Spleen (tissue), 7 donors: ENCODE measurements around the gene RNF17.

Source experiments
- POLR2A ChIP-seq, 3 donors: fragments of 450-650 bp; IDR thresholded peaks; one replicate each; pipeline ENCODE4 v1.5.1; 2017; ENCODE audit warnings: antibody characterized with exemption in 3 of 3, mild to moderate bottlenecking in 1 of 3
- POLR2AphosphoS5 ChIP-seq, 3 donors: sonication (generic); formaldehyde crosslinking; IDR thresholded peaks; one replicate each; pipeline ENCODE4 v1.5.1; 2017; ENCODE audit warnings: antibody characterized with exemption in 3 of 3
- TF ChIP-seq, protein P1 (sequence below), 11 experiments: fragments of 200-600 bp in 7 of 11; fragments of 450-650 bp in 4 of 11; sonication (generic) in 4 of 11; IDR thresholded peaks in 8 of 11; conservative IDR thresholded peaks in 3 of 11; 1 replicate in 7 of 11; 2 replicates in 4 of 11; pipeline versions ENCODE4 v1.4.0 to v1.8.0; 2016 to 2021; ENCODE audit warnings: antibody characterized with exemption in 11 of 11, inconsistent platforms in 4 of 11, mild to moderate bottlenecking in 1 of 11
- donor health status: DM: no; HTN: no; CAD: no; lungs with moderate emphysema.
- donor health status: DM: no; HTN: no; CAD: no.
- donor health status: DM: no; HTN: no; CAD: no.

DNA sequence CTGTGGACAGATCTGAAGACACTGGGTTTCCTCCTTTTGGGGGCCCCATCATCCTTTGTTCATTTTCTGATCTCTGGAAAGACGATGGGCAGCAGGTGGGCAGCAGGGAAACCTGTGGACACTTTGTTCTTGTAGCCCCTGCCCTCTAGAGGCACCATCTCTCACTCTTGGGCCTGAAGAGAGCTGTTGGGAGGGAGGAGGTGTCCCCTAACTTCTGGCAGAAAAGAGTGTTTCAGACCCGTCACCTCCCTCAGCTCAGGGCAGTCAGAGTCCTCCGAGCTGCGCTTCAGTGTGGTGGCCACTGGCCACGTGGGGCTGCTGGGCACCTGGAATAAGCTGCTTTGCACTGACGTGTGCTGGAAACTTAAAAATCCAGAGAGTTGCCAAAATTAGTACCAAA, 26.9 kb upstream of the RNF17 start:
- TF ChIP-seq, protein P1, sequence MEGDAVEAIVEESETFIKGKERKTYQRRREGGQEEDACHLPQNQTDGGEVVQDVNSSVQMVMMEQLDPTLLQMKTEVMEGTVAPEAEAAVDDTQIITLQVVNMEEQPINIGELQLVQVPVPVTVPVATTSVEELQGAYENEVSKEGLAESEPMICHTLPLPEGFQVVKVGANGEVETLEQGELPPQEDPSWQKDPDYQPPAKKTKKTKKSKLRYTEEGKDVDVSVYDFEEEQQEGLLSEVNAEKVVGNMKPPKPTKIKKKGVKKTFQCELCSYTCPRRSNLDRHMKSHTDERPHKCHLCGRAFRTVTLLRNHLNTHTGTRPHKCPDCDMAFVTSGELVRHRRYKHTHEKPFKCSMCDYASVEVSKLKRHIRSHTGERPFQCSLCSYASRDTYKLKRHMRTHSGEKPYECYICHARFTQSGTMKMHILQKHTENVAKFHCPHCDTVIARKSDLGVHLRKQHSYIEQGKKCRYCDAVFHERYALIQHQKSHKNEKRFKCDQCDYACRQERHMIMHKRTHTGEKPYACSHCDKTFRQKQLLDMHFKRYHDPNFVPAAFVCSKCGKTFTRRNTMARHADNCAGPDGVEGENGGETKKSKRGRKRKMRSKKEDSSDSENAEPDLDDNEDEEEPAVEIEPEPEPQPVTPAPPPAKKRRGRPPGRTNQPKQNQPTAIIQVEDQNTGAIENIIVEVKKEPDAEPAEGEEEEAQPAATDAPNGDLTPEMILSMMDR (IDR thresholded peaks at IDR 0.05 in 8 of 11, conservative IDR thresholded peaks at IDR 0.05 in 3 of 11): no peak
- TF ChIP-seq POLR2AphosphoS5 (IDR thresholded peaks at IDR 0.05) (no peak), POLR2A (IDR thresholded peaks at IDR 0.05) (no peak)
